ENCODE results near the gene FOXL1. TPM values are rescaled to one million over a fixed set of nuclear protein-coding genes. Genes with fewer than 3 reads are reported as not detected.

The FOXL1 gene
- total RNA-seq, 2 experiments from 2014 or later, result not detected

DNA sequence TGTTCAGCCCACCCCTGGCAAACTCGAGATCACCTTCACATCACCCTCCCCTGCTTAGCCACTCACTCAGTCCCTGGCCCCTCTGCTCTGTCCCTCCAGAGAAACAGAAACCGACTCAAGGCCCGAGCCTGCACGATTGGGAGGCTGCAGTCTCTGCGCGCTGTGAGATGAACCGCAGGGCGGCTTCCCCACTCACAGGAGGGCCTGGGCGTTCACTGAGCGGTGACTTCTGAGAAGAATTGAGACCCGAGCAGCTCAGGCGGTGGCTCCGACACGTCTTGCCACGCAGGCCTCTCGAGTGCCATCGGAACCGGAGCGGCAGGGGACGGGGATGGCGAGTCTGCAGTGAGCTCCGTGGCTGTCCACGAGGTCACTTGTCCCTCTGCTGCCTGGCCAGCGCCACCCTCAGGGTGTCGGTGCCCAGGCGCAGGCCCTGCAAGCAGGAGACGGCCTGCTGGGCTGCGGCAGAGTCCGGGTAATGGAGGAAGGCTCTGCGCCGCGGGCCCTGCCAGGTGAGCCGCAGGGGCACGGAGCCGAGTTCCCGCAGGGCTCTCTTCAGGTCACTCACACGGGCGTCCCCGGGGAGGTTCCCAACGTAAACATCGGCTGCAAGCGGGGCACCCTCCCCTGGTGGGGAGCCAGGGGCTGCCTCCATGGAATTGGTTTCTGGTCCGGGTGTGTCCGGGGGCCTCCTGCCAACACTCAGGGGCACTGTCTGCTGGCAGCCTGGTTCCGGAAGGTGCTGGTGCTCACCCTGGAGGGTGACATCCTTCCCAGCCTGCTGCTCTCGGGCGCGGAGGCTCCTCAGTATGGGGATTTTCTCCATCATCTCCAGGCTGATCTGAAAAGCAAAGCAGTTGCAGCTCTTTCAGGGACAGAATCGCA lies 46.5 kb upstream of the FOXL1 start:
- no peaks in the 10 kb centered on the region for H3K9me3 Mint-ChIP-seq
- TF ChIP-seq, protein P1, sequence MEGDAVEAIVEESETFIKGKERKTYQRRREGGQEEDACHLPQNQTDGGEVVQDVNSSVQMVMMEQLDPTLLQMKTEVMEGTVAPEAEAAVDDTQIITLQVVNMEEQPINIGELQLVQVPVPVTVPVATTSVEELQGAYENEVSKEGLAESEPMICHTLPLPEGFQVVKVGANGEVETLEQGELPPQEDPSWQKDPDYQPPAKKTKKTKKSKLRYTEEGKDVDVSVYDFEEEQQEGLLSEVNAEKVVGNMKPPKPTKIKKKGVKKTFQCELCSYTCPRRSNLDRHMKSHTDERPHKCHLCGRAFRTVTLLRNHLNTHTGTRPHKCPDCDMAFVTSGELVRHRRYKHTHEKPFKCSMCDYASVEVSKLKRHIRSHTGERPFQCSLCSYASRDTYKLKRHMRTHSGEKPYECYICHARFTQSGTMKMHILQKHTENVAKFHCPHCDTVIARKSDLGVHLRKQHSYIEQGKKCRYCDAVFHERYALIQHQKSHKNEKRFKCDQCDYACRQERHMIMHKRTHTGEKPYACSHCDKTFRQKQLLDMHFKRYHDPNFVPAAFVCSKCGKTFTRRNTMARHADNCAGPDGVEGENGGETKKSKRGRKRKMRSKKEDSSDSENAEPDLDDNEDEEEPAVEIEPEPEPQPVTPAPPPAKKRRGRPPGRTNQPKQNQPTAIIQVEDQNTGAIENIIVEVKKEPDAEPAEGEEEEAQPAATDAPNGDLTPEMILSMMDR (IDR thresholded peaks at IDR 0.05), result no peak
- ChIA-PET POLR2A (no interaction called here), CTCF (interaction anchor here (1.2 kb wide), 1 partner anchor 12 kb away, joined by 3 read pairs; no protein-coding TSS in a partner anchor)
- no peaks in the 10 kb centered on the region for H3K4me1 Mint-ChIP-seq (ENCODE audit: low read depth)
- H3K27ac Mint-ChIP-seq, result no peak overlapping the region
- DNase-seq (no peak), ATAC-seq (no peak)
- peaks cover 6% of the 10 kb centered on the region for H3K36me3 Mint-ChIP-seq (ENCODE audit: low read depth)
- H3K4me3 Mint-ChIP-seq, result no peak overlapping the region
- intact Hi-C loops (cut with micrococcal nuclease), result no loop called here
- no peaks in the 10 kb centered on the region for H3K27me3 Mint-ChIP-seq

DNA sequence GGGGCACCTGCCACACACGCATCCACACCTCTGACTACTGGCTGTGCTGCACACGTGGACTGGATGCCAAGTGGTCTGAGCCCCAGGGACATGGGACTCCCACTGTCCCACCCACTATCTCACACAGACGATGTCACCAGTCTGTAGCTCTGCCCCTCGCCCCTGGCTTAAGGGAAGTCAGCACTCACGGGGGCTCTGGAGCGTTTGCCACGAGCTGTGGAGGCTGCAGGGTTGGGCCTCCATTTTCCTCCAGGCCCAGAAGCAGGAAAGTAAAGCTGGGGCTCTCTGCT lies 45.9 kb upstream of the FOXL1 start:
- Mint-ChIP-seq H3K27ac (no peak overlapping the region), H3K36me3 (ENCODE audit: low read depth) (peaks cover 6% of the 10 kb centered on the region), H3K27me3 (no peaks in the 10 kb centered on the region), H3K4me1 (ENCODE audit: low read depth) (no peaks in the 10 kb centered on the region), H3K4me3 (no peak overlapping the region), H3K9me3 (no peaks in the 10 kb centered on the region)
- TF ChIP-seq, protein P1 (IDR thresholded peaks at IDR 0.05), result no peak
- ChIA-PET CTCF (interaction anchor here (1.2 kb wide), 1 partner anchor 12 kb away, joined by 3 read pairs; no protein-coding TSS in a partner anchor), POLR2A (no interaction called here)
- no peak for ATAC-seq
- no peak for DNase-seq
- intact Hi-C loops (cut with micrococcal nuclease), result no loop called here

DNA sequence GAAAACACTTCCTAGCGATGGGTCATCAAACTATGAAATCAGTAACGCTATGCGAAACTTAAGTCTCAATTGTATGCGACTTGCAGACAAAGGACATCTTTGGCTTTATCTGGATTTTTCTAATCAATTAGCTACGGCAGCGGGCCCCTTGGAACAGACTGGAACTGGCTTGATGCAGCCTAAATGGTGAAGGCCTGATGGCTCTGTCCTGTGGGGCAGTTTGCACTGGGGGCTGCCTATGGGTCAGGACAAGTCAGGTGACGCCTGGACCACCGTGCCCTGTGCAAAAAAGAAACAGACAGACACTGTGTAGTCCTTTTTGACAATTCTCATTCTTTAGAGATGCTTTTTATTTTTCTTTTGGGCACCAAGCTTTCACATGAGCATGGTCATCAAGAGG lies 45.3 kb upstream of the FOXL1 start:
- Mint-ChIP-seq H3K4me3 (no peak overlapping the region), H3K4me1 (ENCODE audit: low read depth) (no peaks in the 10 kb centered on the region), H3K36me3 (ENCODE audit: low read depth) (peaks cover 6% of the 10 kb centered on the region), H3K27ac (no peak overlapping the region), H3K27me3 (no peaks in the 10 kb centered on the region), H3K9me3 (no peaks in the 10 kb centered on the region)
- ChIA-PET POLR2A (no interaction called here), CTCF (no interaction called here)
- DNase-seq, result no peak
- TF ChIP-seq, protein P1 (IDR thresholded peaks at IDR 0.05), result no peak
- ATAC-seq, result no peak
- intact Hi-C loops (cut with micrococcal nuclease), result no loop called here

DNA sequence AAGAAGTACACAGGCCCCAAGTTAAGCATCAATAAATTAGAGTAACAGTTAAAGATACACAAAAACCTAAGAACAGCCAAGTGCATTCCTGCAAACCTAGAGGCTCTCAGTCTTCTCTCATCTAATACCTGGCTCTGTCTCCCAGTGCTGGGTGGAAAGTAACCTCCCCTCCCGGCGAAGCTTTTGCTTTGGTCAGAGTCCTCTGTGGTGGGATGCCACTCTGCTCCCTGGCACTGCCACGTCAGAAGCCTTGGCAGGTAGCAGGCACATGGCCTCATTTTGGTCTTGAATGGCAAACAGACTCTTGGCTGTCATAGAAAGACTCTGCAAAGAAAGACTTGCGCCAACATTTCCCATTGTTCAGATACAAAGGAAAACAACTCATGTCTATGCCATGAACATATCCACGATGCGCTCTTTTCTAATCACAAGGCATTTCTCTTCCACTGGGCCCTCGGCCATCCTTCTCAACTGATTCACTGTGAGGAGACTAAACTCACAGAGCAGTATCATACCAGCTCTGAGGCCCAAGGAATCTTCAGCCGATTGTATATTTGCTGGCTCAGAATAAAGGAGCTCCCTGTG lies 44.5 kb upstream of the FOXL1 start:
- no peak overlapping the region for H3K27ac Mint-ChIP-seq
- H3K9me3 Mint-ChIP-seq, result no peaks in the 10 kb centered on the region
- no peak for DNase-seq
- H3K4me1 Mint-ChIP-seq (ENCODE audit: low read depth), result no peaks in the 10 kb centered on the region
- no peaks in the 10 kb centered on the region for H3K27me3 Mint-ChIP-seq
- TF ChIP-seq, protein P1 (IDR thresholded peaks at IDR 0.05), result no peak
- ChIA-PET CTCF (no interaction called here), POLR2A (no interaction called here)
- H3K4me3 Mint-ChIP-seq, result no peak overlapping the region
- no peak for ATAC-seq
- peaks cover 7% of the 10 kb centered on the region for H3K36me3 Mint-ChIP-seq (ENCODE audit: low read depth)
- intact Hi-C loops (cut with micrococcal nuclease), result no loop called here
